Mesodermal cell (in vitro differentiated cells): Measurements from ENCODE around the gene DDX1.

Source experiments
- H3K27ac ChIP-seq: 2 replicates; pipeline ENCODE4 v1.7.0; 2013; ENCODE audit warnings: mild to moderate bottlenecking, low read depth, low read length, moderate library complexity; ENCODE audit not compliant: severe bottlenecking
- H3K36me3 ChIP-seq: 2 replicates; pipeline ENCODE4 v1.7.1; 2013; ENCODE audit warnings: mild to moderate bottlenecking, low read length, moderate library complexity; ENCODE audit not compliant: control insufficient read depth, insufficient read depth
- H3K4me1 ChIP-seq: one replicate; pipeline ENCODE4 v1.7.1; 2013; ENCODE audit warnings: mild to moderate bottlenecking, low read length; ENCODE audit not compliant: insufficient read depth, control insufficient read depth, poor library complexity, severe bottlenecking
- H3K4me3 ChIP-seq: 2 replicates; pipeline ENCODE4 v1.7.0; 2013; ENCODE audit warnings: low read length, control low read depth, mild to moderate bottlenecking; ENCODE audit not compliant: insufficient read depth, poor library complexity, severe bottlenecking; ENCODE audit errors: extremely low read depth
- H3K9me3 ChIP-seq: 2 replicates; pipeline ENCODE4 v1.7.1; 2013; ENCODE audit warnings: mild to moderate bottlenecking, low read length, moderate library complexity; ENCODE audit not compliant: control insufficient read depth
- WGBS, 2 experiments: methylation state at CpG; one replicate each; pipeline ENCODE4 v1.1.5; 2013; ENCODE audit warnings: missing lambda C conversion rate in 2 of 2; ENCODE audit not compliant: insufficient coverage in 2 of 2; 5-methylcytosine and 5-hydroxymethylcytosine counted together

DDX1 gene

GRCh38 chr2:15656090-15656489 lies 64.4 kb downstream of the DDX1 start:
- no peak overlapping the region for H3K27ac ChIP-seq
- peaks cover 6% of the 10 kb centered on the region for H3K4me1 ChIP-seq
- H3K36me3 ChIP-seq: no peaks in the 10 kb centered on the region
- WGBS, 2 experiments: 80 to 93% methylated on average over 2 to 6 of the region's 8 CpGs
- H3K9me3 ChIP-seq: no peaks in the 10 kb centered on the region
- no peak overlapping the region for H3K4me3 ChIP-seq

GRCh38 chr2:15657759-15658158 lies 66.1 kb downstream of the DDX1 start:
- Histone ChIP-seq H3K9me3 (no peaks in the 10 kb centered on the region), H3K27ac (no peak overlapping the region), H3K4me1 (peaks cover 4% of the 10 kb centered on the region), H3K4me3 (no peak overlapping the region), H3K36me3 (no peaks in the 10 kb centered on the region)
- WGBS, 2 experiments: 87 to 92% methylated on average over 7 to 9 of the region's 9 CpGs

GRCh38 chr2:15658911-15659310 lies 67.2 kb downstream of the DDX1 start:
- H3K9me3 ChIP-seq: peaks cover 4% of the 10 kb centered on the region
- H3K36me3 ChIP-seq: no peaks in the 10 kb centered on the region
- no peaks in the 10 kb centered on the region for H3K4me1 ChIP-seq
- WGBS, 2 experiments: 76 to 95% methylated on average over 3 to 4 of the region's 4 CpGs
- H3K4me3 ChIP-seq: no peak overlapping the region
- no peak overlapping the region for H3K27ac ChIP-seq

DNA sequence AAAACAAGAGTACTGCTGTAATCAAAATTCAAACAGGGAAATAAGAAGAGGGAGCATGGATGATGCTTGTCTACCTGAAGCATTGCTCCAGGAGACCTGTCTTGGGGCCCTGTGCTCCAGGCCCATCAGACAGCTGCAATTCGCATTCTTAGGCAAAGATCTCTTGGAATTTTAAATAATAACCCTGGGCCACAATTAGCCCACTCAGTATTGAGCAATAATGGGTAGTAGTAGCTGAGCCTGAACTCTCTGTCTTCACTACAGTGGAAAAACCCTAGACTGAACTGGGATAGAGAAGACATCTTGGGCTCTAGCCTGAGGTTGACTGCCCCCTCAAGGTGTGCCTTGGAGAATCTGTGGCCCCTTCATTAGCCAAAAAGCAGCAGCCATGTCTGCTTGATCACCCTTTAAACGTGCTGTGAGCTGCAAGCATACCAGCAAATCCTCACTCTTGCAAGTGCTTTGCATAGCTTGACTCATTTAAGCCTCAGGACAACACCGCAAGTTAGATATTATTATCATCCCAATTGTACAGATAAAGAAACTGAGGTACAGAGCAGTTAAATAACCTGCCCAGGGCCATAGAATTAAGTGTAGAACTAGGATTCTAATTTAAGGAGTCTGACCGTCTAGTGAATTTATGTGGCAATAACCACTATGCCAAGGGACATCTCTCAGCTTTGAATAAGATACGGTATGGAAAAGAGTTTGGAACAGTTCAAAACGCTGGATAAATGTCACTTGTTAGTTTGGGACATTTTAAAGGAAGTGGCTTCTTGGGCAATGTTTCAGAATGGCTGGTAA lies 69.0 kb downstream of the DDX1 start:
- no peak overlapping the region for H3K27ac ChIP-seq
- no peaks in the 10 kb centered on the region for H3K36me3 ChIP-seq
- peaks cover 5% of the 10 kb centered on the region for H3K9me3 ChIP-seq
- H3K4me1 ChIP-seq: no peaks in the 10 kb centered on the region
- no peak overlapping the region for H3K4me3 ChIP-seq
- WGBS, 2 experiments: 80 to 83% methylated on average over 4 to 5 of the region's 6 CpGs

GRCh38 chr2:15661295-15661569 lies 69.6 kb downstream of the DDX1 start:
- no CpG with 5 or more reads among the region's 2 CpGs for WGBS, 2 experiments
- no peaks in the 10 kb centered on the region for H3K36me3 ChIP-seq
- no peak overlapping the region for H3K27ac ChIP-seq
- H3K4me3 ChIP-seq: no peak overlapping the region
- no peaks in the 10 kb centered on the region for H3K4me1 ChIP-seq
- peaks cover 5% of the 10 kb centered on the region for H3K9me3 ChIP-seq

- Histone ChIP-seq H3K36me3 (no peaks in the 10 kb centered on the region), H3K27ac (no peak overlapping the region), H3K4me3 (no peak overlapping the region), H3K9me3 (peaks cover 5% of the 10 kb centered on the region), H3K4me1 (no peaks in the 10 kb centered on the region)
- WGBS, 2 experiments: 100% methylated on average over 1 to 3 of the region's 4 CpGs
Measured at GRCh38 chr2:15662026-15662425, 70.4 kb downstream of the DDX1 start.

- peaks cover 2% of the 10 kb centered on the region for H3K4me1 ChIP-seq
Measured at GRCh38 chr2:15662579-15662978, 70.9 kb downstream of the DDX1 start.

DNA sequence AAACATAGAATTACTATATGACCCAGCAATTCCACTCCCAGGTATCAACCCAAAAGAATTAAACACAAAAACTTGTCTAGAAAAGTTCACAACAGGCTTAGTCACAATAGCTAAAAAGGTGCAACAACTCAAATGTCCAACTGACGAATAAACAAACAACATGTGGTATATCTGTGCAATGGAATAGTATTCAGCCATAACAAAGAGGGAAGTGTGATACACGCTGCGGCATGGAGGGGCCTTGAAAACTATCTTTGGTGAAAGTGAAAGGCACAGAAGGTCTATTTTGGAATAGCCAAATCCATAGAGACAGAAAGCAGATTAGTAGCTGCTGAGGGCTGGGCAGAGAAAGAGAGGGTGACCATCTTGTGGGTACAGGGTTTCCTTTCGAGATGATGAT lies 72.1 kb downstream of the DDX1 start:
- no peaks in the 10 kb centered on the region for H3K36me3 ChIP-seq
- H3K4me1 ChIP-seq: peaks cover 14% of the 10 kb centered on the region
- H3K4me3 ChIP-seq: no peak overlapping the region
- H3K9me3 ChIP-seq: peaks cover 5% of the 10 kb centered on the region
- H3K27ac ChIP-seq: no peak overlapping the region
- WGBS, 2 experiments: 96 to 99% methylated on average over 4 of the region's 4 CpGs

More at GRCh38 chr2:15662579-15662978, 70.9 kb downstream of the DDX1 start:
- no peak overlapping the region for H3K27ac ChIP-seq
- peaks cover 5% of the 10 kb centered on the region for H3K9me3 ChIP-seq
- no peaks in the 10 kb centered on the region for H3K36me3 ChIP-seq
- H3K4me3 ChIP-seq: no peak overlapping the region
- WGBS, 2 experiments: 89 to 92% methylated on average over 9 of the region's 9 CpGs

GRCh38 chr2:15664273-15665066 lies 72.8 kb downstream of the DDX1 start:
- H3K9me3 ChIP-seq: peaks cover 5% of the 10 kb centered on the region
- H3K27ac ChIP-seq: no peak overlapping the region
- 92 to 94% methylated on average over 28 to 30 of the region's 31 CpGs for WGBS, 2 experiments
- peaks cover 21% of the 10 kb centered on the region for H3K4me1 ChIP-seq
- H3K4me3 ChIP-seq: no peak overlapping the region
- H3K36me3 ChIP-seq: no peaks in the 10 kb centered on the region

GRCh38 chr2:15665067-15665942 lies 73.6 kb downstream of the DDX1 start:
- peaks cover 5% of the 10 kb centered on the region for H3K9me3 ChIP-seq
- WGBS, 2 experiments: 94 to 95% methylated on average over 8 to 10 of the region's 22 CpGs

More at GRCh38 chr2:15665067-15665942, 73.6 kb downstream of the DDX1 start:
- H3K4me1 ChIP-seq: peaks cover 21% of the 10 kb centered on the region
- H3K4me3 ChIP-seq: no peak overlapping the region
- no peaks in the 10 kb centered on the region for H3K36me3 ChIP-seq
- H3K27ac ChIP-seq: no peak overlapping the region
